ENCODE measurements around the gene TFDP1.

Gene TFDP1

GRCh38 chr13:113666951-113667701 is 82.6 kb downstream of the TFDP1 start, which contains the start of gene GRK1:
GRK1 (plus strand) TSS chr13:113667219; CDS start chr13:113667387, 168 bp downstream.
- DNase-seq (ENCODE audit: low read depth) = no peak

GRCh38 chr13:113667771-113668490 is 83.4 kb downstream of the TFDP1 start:
- DNase-seq (ENCODE audit: low read depth) = no peak

- no peak for DNase-seq (ENCODE audit: low read depth)
Observed at GRCh38 chr13:113668491-113668971, 84.0 kb downstream of the TFDP1 start.

- no peak for DNase-seq (ENCODE audit: low read depth)
Observed at GRCh38 chr13:113669231-113669754, 84.7 kb downstream of the TFDP1 start.

GRCh38 chr13:113669755-113670341 is 85.3 kb downstream of the TFDP1 start:
- DNase-seq (ENCODE audit: low read depth) = no peak

- no peak for DNase-seq (ENCODE audit: low read depth)
Observed at GRCh38 chr13:113670541-113670940, 86.0 kb downstream of the TFDP1 start.

GRCh38 chr13:113671066-113672001 is 86.8 kb downstream of the TFDP1 start:
- no peak for DNase-seq (ENCODE audit: low read depth)

GRCh38 chr13:113672002-113672651 is 87.6 kb downstream of the TFDP1 start:
- DNase-seq (ENCODE audit: low read depth) = no peak

All from HS-5 (cell line).